AG08396 (cell line): ENCODE data around the gene PRIMA1.

Experiments used
- DNase-seq: peaks from one replicate; pipeline ENCODE4 v3.0.0; 2012; ENCODE audit warnings: low spot score, mixed read lengths

PRIMA1 gene

DNA sequence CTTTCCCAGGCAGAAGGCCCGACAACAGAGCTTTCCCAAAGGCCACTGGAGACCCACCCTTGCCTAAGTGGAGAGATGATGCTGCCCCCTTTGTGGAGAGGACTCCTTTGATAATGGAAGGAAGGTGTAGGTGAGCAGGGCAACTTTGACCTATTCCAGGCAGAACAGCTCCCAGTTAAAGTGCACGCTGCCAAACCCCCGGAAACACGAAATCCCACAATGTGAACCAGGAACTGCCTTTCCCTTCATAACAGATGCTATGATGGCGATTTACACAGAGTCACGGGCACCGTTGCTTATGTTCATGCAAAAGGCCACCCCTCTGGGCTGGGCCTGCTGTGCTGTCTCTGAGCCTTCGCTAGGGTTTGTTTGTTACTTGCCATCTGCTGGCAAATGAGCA lies 34.6 kb downstream of the PRIMA1 start:
- DNase-seq, result no peak

DNA sequence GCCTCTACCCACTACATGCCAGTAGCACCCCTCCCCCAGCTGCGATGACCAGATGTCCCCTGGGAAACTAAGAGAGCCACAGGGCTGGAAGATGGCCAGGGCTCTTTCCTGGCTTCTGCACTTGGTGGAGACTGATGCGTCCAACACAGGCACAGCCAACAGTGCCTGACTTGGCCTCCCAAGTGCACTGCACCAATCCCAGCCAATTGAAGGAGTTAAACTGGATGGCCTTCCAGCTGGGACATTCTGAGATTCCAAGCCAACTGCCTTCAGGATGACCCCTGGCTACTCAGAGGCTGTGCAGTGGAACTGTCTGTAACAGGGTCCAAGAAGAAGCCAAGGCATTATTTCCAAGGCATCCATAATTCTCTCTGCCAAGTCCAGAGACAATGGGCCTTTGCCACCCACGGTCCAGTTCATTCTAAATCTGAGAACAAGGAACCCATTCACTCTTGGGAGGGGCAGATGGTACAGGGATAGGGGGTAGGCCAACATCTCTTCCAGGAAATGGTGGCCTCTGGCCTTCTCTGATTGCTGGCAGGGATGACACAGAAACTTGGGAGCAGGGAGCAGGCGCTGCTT lies 35.2 kb downstream of the PRIMA1 start:
- DNase-seq, result no peak

- no peak for DNase-seq
Measured at GRCh38 chr14:93751946-93752655, 36.2 kb downstream of the PRIMA1 start.

DNA sequence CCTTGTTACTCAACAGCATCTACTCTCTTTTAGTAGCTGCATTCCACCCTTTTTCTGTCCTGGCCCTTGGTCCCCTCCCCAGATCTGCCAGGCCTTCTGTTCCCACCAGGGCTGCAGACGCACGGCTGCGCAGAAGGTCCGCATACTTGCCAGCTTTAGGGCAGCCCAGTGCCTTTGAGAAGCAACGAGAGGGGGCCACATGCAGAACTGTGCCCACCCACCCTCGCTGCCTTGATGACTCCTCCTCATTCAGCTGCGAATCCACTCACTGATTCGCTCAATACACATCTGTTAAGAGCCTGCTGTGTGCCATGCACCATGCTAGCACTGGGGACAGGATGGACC lies 39.2 kb downstream of the PRIMA1 start:
- no peak for DNase-seq

- no peak for DNase-seq
Measured at GRCh38 chr14:93748208-93749075, 39.8 kb downstream of the PRIMA1 start.

DNA sequence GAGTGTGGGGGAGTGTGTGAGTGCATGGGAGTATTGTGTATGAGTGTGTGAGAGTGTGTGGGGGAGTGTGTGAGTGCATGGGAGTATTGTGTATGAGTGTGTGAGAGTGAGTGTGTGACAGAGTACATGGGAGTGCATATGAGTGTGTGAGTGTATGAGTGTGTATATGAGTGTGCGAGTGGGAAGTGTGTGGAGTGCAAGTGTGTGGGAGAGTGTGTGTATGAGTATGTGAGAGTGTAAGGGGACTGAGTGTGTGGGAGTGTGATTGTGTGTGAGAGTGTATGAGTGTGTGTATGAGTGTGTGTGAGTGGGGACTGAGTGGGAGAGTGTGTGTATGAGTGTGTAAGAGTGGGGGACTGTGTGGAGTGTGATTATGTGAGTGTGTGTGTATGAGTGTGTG lies 40.7 kb downstream of the PRIMA1 start:
- no peak for DNase-seq

DNA sequence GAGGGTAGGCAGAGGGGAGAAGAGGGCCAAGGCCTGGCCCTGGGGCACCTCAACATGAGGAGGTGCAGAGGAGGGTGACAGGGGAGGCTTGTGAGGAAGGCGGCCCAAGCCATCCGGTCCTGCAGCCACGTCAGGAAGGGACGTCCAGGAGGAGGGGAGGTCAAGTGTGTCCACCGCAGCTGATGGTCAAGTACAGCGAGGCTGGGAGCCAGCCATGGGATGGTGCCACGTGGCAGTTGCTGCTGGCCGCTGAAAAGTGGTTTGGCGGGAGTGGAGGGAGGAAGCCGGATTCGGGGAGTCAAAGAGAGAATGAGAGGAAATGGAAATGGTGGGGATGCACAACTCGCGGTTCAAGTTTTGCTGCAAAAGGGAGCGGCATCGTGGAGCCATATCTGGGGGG lies 41.2 kb downstream of the PRIMA1 start:
- no peak for DNase-seq

- DNase-seq, result no peak
Measured at GRCh38 chr14:93745603-93746273, 42.5 kb downstream of the PRIMA1 start.

DNA sequence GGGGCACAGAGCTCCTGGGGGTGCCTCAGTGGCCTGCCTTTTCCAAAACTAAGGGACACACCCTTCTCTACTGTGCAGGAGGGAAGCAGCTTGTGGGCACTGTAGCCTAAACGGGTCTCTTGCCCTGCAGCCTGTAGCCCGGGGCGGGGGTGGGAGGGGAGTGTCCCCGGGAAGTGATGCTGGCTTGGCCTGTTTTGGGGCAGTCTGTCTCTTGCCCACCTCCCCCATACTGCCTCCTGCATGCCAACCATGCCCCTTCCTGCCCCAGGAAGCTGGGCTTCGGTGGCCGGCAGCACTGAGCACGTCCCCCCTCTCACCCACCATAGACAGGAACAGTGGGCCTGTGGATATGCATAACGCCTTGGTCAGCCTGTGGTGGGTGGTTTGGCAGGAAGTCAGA lies 43.4 kb downstream of the PRIMA1 start:
- no peak for DNase-seq

GRCh38 chr14:93744176-93744575 lies 44.1 kb downstream of the PRIMA1 start:
- no peak for DNase-seq

DNA sequence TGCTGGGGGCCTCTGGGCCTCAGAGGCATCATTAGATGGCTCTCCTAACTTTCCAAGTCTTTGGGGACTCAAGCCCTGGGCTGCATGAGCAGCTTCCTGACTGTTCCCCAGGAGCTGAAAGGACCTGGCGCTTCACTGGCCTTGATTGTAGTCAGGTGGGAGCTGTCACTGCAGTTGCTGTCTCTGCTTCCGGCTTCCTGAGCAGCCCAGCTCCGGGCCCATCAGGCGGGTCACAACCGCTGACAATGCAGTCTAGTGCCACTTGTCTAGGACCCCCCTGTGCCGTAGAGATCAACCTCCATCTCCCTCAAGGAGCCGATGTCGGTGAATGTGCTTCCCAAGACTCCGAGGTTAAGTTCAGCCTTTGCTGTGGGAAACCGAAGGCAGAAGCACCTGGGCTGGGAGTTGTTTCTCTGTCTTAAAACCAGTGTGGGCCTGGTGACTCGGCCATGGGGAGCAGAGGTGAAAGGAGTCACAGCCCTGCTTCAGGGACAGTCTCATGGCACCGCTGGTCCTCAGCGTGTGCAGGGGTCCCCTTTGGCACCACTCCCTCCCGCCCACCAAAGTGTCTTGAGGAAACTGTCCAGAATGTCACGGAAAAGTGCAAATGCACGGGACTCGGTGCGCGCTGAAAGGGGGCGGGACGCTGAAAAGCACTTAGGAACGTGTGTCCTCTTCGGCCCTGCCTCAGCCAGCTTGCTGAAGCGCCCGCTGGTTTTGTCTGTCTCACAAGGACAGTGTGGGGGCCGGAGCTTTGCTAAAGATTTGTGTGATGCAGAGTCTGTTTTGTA lies 44.8 kb downstream of the PRIMA1 start:
- no peak for DNase-seq

DNA sequence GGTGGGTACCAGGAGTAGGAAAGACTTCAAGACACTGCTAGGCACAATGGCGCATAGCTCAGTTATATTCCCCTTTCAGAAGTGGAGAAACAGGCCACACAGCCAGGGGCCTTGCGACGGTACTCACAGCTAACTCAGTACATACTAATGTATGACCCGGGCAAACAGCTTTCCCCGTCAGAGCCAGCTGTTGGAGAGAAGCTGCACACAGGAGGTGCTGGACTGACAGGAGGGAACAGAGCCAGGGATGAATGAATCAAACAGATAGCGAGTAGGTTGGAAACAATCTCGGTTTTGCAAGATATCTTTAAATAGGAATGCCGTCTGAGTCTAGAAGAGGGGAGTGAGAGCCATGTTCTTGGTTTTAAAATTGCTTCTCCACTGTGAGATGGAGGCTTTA lies 45.5 kb downstream of the PRIMA1 start:
- DNase-seq, result no peak

DNA sequence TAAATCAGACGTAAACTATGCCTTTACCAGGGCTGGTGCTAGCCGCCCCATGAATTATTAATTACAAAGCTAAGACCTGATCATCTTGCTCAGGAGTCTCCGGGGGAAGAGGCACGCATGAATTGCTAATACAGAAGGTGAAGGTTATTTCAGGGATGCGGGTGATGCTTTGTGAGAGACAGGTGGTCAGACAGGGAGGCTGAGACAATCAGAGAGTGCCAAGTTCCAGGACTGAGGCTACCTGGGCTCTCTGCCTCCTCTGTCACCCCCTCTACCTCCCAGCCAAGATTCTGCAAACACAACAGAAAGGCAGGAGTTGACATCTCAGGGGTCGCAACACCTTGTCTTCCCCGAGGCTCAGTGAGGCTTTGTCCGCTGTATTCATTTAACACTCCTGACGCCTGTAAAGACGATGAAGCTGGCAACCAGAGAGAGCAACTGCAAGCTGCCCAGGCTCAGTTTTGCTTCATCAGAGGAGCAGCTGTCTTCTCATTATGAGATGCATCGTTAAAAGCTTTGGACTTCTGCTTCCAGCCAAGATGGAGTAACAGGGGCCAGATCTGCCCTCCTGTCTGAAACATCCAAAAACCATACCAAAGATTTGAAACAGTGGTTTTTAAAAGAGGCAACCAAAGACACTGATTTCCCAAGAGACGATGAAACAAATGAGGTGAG lies 46.6 kb downstream of the PRIMA1 start:
- DNase-seq, result no peak

DNA sequence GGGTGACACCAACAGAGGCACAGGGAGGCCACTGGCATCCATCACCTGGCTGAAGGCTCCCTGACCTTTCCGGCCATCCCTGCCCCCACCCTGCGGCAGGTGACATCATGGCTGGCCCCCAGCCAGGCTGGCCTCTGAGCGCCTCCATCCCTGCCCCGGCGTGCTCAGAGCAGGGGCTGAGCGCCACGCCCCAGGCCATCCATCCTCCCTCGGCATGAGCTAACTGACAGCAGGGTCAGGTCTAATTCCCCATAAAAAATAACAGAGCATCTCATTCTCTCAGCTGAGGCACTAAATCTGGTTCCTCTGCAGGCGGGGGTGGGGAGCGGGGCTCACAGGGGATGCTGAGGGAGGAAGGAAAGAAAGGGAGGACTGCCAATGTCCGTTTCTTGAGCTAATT lies 50.7 kb downstream of the PRIMA1 start:
- DNase-seq, result no peak

DNA sequence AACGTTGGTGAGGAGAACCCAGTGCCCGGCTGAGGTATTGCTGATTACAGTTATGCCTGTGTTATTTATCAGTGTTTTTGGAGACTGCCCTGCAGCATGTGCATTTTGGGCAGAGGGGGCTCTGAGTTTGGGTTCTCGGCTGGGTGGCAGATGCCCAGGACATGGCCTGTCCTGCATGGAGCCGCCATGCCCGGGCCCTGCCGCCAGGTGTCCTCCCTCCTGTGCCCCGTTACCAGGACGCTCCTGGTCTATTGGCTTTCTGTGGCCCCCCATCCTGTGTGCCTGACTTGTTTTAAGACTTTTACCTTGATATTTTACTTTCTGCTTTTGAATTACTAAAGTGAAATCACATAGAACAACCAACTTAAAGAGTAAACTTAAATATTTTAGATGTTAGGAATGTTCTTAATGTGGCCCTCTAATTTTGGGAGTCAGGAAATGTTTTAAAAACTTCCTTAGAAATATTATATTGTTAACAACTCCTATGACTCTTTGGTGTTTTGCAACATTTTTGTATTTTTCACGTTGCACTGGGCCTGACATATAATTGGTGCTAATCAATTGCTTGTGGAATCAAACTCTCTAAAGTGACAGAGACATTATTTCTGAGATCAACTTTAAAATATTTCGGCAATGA lies 51.8 kb downstream of the PRIMA1 start:
- DNase-seq, result no peak

DNA sequence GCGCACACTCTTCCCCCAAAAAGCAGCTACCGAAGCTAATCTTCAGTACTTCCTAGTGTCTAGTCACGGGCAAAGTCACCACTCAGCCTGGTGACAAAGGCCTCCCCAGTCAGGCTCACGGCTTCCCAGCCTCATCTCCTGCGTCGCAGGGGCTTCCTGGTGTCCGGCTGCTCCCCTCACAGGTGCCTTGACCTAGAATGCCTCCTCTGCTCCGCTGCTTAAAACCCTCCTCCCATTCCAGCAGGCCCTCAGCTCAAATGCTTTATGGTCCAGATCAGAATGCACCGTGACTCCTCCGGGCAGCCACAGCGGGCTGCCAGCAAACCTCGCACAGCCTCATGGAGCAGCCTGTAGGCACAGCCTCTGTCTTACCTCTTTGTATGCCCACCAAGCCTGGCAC lies 53.1 kb downstream of the PRIMA1 start:
- DNase-seq, result no peak

DNA sequence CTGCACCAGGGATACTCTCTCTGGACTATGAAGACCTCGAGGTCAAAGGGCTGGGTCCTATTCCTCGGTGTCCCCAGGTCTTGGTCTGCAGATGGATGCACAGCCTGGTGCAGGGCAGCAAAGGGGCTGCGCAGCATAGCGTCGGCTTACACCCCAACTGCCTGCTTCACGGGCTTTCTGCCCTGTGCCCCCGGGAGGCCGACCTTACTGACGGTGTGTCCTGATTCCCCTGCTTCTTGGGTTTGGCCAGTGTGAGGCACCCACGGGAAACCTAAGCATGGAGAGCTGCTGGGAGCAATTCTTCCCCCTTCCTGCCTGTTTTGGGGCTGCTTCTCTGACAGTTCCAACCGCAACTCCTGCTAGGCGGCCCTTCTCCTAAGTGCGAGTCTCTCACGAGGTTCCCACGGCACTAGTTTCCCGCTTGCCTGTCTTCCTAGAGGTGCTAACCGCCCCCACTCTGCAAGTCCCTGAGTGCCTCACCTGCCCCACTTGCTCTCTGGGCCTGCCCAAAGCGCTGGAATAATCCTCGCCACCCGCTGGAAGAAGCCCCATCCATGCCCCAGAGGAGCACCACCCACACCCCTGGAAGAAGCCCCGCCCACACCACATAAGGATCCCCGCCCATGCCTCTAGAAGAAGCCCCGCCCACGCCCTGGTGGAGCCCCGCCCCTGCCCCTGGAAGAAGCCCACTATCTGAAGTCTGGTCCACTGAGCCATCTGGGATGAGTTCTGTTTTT lies 54.0 kb downstream of the PRIMA1 start:
- no peak for DNase-seq

- no peak for DNase-seq
Measured at GRCh38 chr14:93733631-93734030, 54.7 kb downstream of the PRIMA1 start.

DNA sequence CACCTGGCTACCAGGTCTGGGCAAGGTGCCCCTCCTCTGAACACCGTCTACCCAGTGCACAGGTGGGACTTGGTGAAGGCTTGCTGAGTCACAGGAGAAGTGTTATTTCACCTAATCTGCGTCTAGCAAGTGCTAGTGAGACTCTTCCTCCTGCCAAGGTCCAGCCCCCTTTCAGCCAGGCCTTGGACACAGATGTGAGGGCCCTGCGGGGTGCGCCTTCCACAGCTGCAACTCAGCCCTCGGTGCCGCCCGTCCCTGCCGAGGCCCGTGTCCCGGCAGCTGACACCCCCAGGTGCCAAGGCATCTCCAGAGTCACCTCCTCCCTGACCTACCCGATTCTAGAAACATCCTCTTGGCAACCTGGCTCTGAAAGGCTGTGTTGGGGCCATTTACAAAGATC lies 55.1 kb downstream of the PRIMA1 start:
- no peak for DNase-seq

- no peak for DNase-seq
Measured at GRCh38 chr14:93732524-93732923, 55.8 kb downstream of the PRIMA1 start.
